ENCODE measurements around the gene DUS3L. TPM values are rescaled to one million over a fixed set of nuclear protein-coding genes. Genes with fewer than 3 reads are reported as not detected.
A peak's percentile ranks its signal among the peaks of the same experiment; 100 is the strongest.

The DUS3L gene
- total RNA-seq, 6 donors from 2014 or later, result 31.4 to 88.0 (median 43.1) TPM

DNA sequence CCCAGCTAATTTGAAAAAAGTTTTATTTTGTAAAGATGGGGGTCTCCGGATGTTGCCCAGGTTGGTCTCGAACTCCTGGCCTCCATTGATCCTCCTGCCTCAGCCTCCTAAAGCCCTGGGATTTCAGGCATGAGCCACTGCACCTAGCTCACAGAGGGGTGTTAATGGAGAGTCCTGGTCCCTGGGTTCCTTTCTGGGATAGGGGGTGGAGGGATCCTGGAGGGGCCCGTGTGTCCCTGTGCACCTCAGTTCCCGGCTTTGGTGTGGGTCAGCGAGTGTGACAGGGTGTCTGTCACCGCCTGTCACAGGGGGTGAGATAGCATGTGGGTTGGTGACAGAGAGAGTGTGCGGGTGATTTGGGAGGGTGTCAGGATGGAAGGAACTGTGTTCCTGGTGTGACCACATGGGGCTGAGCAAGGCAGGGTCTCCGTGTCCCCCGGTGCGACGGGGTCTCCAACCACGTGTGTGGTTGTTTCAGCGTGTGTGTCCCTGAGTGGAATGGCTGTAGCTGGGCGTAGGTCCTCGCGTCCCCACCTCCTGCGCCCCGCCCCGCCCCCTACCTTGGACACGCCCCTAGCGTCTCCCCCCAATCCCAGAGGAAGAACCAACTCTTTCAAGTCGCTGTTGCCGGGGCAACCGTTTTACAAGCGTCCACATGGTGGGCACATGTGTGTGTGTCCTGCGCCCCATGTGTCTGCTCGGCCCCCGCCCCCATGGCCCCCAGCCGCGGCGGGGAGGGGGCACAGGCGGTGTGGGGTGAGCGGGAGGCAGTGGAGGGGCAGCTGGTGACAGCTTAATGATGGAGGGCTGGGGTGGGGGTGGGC, 11.0 kb upstream of the DUS3L start:
- no peaks in the 10 kb centered on the region for H3K36me3 ChIP-seq
- H3K9me3 ChIP-seq, result no peaks in the 10 kb centered on the region
- H3K27me3 ChIP-seq, result peaks cover 0 to 29% (median 13%) of the 10 kb centered on the region in 4 donors
- no peak for ATAC-seq (ENCODE audit: low FRiP score in 2 of 2)
- no peak for DNase-seq
- H3K4me3 ChIP-seq, result no peak overlapping the region
- TF ChIP-seq CTCF (IDR thresholded peaks at IDR 0.05) (no peak), POLR2A (IDR thresholded peaks at IDR 0.05) (no peak), EP300 (IDR thresholded peaks at IDR 0.05) (no peak), POLR2AphosphoS5 (IDR thresholded peaks at IDR 0.05) (no peak)
- H3K4me1 ChIP-seq, result peaks cover 17 to 36% (median 19%) of the 10 kb centered on the region in 4 donors
- no peak overlapping the region for H3K27ac ChIP-seq
- 20 to 74% methylated on average over 5 to 26 of the region's 33 CpGs for WGBS, 2 donors

DNA sequence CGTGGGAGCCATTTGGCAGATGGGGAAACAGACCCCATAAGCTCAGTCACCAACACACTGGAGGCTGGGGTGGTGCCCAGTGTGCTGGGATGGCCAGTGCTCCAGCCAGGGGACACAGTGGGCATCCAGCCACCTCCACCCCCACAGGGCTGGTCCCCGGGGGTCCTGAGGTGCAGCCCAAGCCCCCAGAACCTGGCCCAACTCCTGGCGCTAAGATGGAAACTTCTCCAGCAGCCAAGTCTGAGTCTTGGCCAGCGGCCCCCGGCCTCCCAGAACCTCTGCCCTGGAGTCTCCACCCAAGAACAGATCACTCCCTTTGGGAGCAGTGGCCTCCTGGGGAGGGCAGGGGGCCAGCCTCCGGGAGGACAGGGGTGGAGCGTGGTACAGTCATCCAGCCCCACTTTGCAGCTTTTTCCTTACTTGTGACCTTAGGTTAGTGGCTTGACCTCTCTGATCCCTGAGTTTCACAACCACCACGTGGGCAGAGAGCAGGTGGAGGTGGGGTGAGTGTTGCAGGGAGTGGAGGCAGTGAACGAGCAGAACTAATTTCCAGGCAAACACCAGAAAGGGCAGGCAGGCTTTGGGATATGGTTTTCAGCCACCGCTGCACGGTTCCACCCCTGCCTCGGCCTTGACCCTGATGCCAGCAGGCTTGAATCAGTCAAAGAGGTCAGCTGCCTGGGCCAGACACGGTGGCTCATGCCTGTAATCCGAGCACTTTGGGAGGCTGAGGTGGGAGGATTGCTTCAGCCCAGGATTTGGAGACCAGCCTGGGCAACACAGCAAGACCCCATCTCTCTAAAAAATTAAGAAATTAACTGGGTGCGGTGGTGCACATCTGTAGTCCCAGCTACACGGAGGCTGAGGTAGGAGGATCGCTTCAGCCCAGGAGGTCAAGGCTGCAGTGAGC, 9.7 kb upstream of the DUS3L start:
- Histone ChIP-seq H3K27me3 (peaks cover 0 to 28% (median 12%) of the 10 kb centered on the region in 4 donors), H3K4me1 (peaks cover 16 to 31% (median 18%) of the 10 kb centered on the region in 4 donors), H3K27ac (no peak overlapping the region), H3K9me3 (no peaks in the 10 kb centered on the region), H3K36me3 (no peaks in the 10 kb centered on the region), H3K4me3 (no peak overlapping the region)
- no peak for DNase-seq
- no peak for ATAC-seq (ENCODE audit: low FRiP score in 2 of 2)
- WGBS, 2 donors, result 73 to 77% methylated on average over 7 to 15 of the region's 17 CpGs
- TF ChIP-seq POLR2AphosphoS5 (IDR thresholded peaks at IDR 0.05) (no peak), POLR2A (IDR thresholded peaks at IDR 0.05) (no peak), EP300 (IDR thresholded peaks at IDR 0.05) (no peak), CTCF (IDR thresholded peaks at IDR 0.05) (no peak)

DNA sequence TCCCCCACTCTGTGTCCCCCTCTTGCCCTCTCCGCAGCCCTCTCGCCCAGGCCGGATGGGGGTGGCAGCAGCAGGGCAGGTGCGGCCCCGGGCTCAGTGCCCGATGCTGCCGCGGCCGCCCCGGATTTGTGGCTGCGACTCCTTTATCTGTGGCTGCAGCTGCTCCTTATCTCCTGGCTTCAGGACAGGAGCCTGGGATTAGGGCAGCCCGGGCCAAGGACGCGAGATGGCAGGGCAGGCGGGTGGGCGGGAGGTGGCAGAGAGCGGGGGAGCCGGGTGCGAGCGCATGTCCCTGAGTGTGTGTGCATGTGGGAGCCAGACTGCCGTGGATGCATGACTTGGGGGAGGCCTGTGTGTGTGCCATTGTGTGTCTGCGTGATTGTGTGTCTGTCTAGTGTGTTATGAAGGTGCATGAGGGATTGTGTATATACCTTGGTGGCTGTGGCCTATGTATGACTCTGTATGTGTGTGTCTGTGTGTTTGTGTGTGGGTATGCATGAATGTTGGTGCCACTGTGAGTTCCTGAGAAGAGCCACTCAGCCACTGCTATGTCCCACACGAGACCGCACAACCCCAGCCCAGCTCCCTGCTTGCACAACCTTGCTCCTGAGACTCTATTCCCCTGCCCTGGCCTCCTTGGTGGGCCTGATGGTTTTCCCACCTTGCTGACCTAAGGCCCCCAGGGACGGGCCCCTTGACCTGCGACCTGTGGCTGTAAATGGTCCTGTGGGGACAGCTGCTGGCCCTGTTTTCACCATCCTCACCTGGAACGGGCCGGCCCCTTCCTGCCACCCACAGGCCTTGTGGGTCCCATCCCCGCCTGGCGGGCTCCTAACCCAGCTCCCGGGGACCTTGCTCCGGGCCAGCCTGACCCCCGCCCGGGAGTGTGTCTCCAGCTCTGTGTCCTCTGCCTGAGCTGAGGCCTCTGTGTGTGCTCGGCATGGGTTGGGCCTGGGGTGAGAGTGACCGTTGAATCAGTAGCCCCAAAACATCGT, 8.6 kb upstream of the DUS3L start:
- ATAC-seq (ENCODE audit: low FRiP score in 2 of 2), result no peak
- 33 to 63% methylated on average over 22 to 37 of the region's 37 CpGs for WGBS, 2 donors
- TF ChIP-seq EP300 (IDR thresholded peaks at IDR 0.05) (no peak), CTCF (IDR thresholded peaks at IDR 0.05) (no peak), POLR2A (IDR thresholded peaks at IDR 0.05) (no peak), POLR2AphosphoS5 (IDR thresholded peaks at IDR 0.05) (no peak)
- Histone ChIP-seq H3K9me3 (no peaks in the 10 kb centered on the region), H3K27ac (no peak overlapping the region), H3K4me1 (peaks cover 11 to 24% (median 15%) of the 10 kb centered on the region in 4 donors), H3K4me3 (no peak overlapping the region), H3K27me3 (peaks cover 0 to 19% (median 9%) of the 10 kb centered on the region in 4 donors), H3K36me3 (no peaks in the 10 kb centered on the region)
- DNase-seq, result peak in 1 of 2 donors; percentile 76

- Histone ChIP-seq H3K4me1 (peaks cover 0 to 11% (median 3%) of the 10 kb centered on the region in 4 donors), H3K27ac (no peak overlapping the region), H3K4me3 (no peak overlapping the region), H3K27me3 (peaks cover 0 to 12% (median 6%) of the 10 kb centered on the region in 4 donors), H3K36me3 (no peaks in the 10 kb centered on the region), H3K9me3 (no peaks in the 10 kb centered on the region)
- no peak for DNase-seq
- no peak for TF ChIP-seq POLR2AphosphoS5 (IDR thresholded peaks at IDR 0.05)
- TF ChIP-seq POLR2A (IDR thresholded peaks at IDR 0.05), result no peak
- no peak for TF ChIP-seq EP300 (IDR thresholded peaks at IDR 0.05)
- no peak for TF ChIP-seq CTCF (IDR thresholded peaks at IDR 0.05)
- ATAC-seq (ENCODE audit: low FRiP score in 2 of 2), result no peak
- 78% methylated on average over 8 of the region's 8 CpGs for WGBS, 2 donors
Measured at GRCh38 chr19:5798244-5798643, 7.3 kb upstream of the DUS3L start.
